SK-N-SH (cell line): Measurements from ENCODE around the gene FASTKD2. TPM values are rescaled to one million over a fixed set of nuclear protein-coding genes. Genes with fewer than 3 reads are reported as not detected.

Experiments
- CTCF ChIA-PET: fragments of 300-600, 350-600 bp; formaldehyde crosslinking; extraction: SDS; loops from one replicate; lab custom pipeline; 2021; lab: Yijun Ruan, JAX
- POLR2A ChIA-PET: fragments of 350-600 bp; sonication (Branson Sonifier 250); formaldehyde crosslinking; extraction: SDS; loops from one replicate; lab custom pipeline; 2020; ENCODE audit warnings: antibody characterized with exemption, inconsistent platforms; lab: Yijun Ruan, JAX
- DNase-seq: peaks from one replicate; pipeline ENCODE4 v3.0.0; 2012
- H2AFZ ChIP-seq: fragments of 200-600 bp; sonication (generic); 2 replicates; pipeline ENCODE4 v1.8.1; 2016; ENCODE audit warnings: antibody characterized with exemption, mild to moderate bottlenecking, low read depth
- H3F3A ChIP-seq: fragments of 200-600 bp; sonication (generic); replicated peaks from 2 replicates; pipeline ENCODE3; 2016; ENCODE audit warnings: antibody characterized with exemption, mild to moderate bottlenecking; ENCODE audit not compliant: insufficient read depth
- H3K27ac ChIP-seq, 2 experiments: fragments of 200-500 bp in 1 of 2; fragments of 200-600 bp in 1 of 2; sonication (Bioruptor generic) in 1 of 2; sonication (generic), shearing (Covaris generic) in 1 of 2; 2 replicates each; pipeline versions ENCODE4 v1.5.1 to v1.6.1; 2014 to 2016; ENCODE audit warnings: low read depth in 2 of 2, inconsistent platforms in 1 of 2, low read length in 1 of 2, mild to moderate bottlenecking in 1 of 2, mixed read lengths in 1 of 2
- H3K27me3 ChIP-seq: fragments of 200-600 bp; sonication (generic), shearing (Covaris generic); 2 replicates; pipeline ENCODE4 v1.6.1; 2016; ENCODE audit warnings: mixed run types; ENCODE audit not compliant: insufficient read depth
- H3K36me3 ChIP-seq, 2 experiments: fragments of 200-500 bp in 1 of 2; fragments of 200-600 bp in 1 of 2; sonication (Bioruptor generic) in 1 of 2; sonication (generic) in 1 of 2; replicated peaks in 1 of 2; 2 replicates each; pipeline versions ENCODE3 to v1.5.1; 2014 to 2016; ENCODE audit warnings: low read length in 1 of 2, mild to moderate bottlenecking in 1 of 2; ENCODE audit not compliant: insufficient read depth in 2 of 2, control insufficient read depth in 1 of 2
- H3K4me1 ChIP-seq, 2 experiments: fragments of 200-500 bp in 1 of 2; fragments of 200-600 bp in 1 of 2; sonication (Bioruptor generic) in 1 of 2; sonication (generic), shearing (Covaris generic) in 1 of 2; 2 replicates each; pipeline versions ENCODE4 v1.5.1 to v1.6.1; 2014 to 2016; ENCODE audit warnings: low read depth in 1 of 2, low read length in 1 of 2, mixed run types in 1 of 2; ENCODE audit not compliant: insufficient read depth in 2 of 2, control insufficient read depth in 1 of 2
- H3K4me2 ChIP-seq: fragments of 200-600 bp; sonication (generic), shearing (Covaris generic); 2 replicates; pipeline ENCODE4 v1.6.1; 2017; ENCODE audit warnings: mixed run types
- H3K4me3 ChIP-seq, 2 experiments: fragments of 200-500 bp in 1 of 2; fragments of 200-600 bp in 1 of 2; sonication (Bioruptor generic) in 1 of 2; sonication (generic), shearing (Covaris generic) in 1 of 2; 2 replicates each; pipeline versions ENCODE4 v1.5.1 to v1.8.1; 2014 to 2016; ENCODE audit warnings: low read depth in 2 of 2, inconsistent platforms in 1 of 2, low read length in 1 of 2, mild to moderate bottlenecking in 1 of 2, mixed read lengths in 1 of 2, moderate library complexity in 1 of 2
- H3K79me2 ChIP-seq: fragments of 200-600 bp; sonication (generic); 2 replicates; pipeline ENCODE4 v1.8.1; 2017; ENCODE audit warnings: mild to moderate bottlenecking; ENCODE audit not compliant: insufficient read depth
- H3K9ac ChIP-seq: fragments of 200-600 bp; sonication (generic); 2 replicates; pipeline ENCODE4 v1.6.1; 2017; ENCODE audit warnings: mixed run types
- H3K9me2 ChIP-seq: fragments of 200-600 bp; sonication (generic); 2 replicates; pipeline ENCODE4 v1.6.1; 2017; ENCODE audit warnings: mixed run types
- H3K9me3 ChIP-seq: fragments of 200-600 bp; sonication (generic); 2 replicates; pipeline ENCODE4 v1.6.1; 2017; ENCODE audit warnings: mixed run types, mild to moderate bottlenecking, moderate library complexity
- H4K20me1 ChIP-seq: fragments of 200-600 bp; sonication (generic); 2 replicates; pipeline ENCODE4 v1.6.1; 2017; ENCODE audit warnings: mild to moderate bottlenecking, mixed run types; ENCODE audit not compliant: insufficient read depth
- CHD2 ChIP-seq: fragments of 150-350 bp; IDR thresholded peaks from 2 replicates; pipeline ENCODE4 v1.6.1; 2018; ENCODE audit warnings: low read length; ENCODE audit not compliant: partially characterized antibody
- CTCF ChIP-seq: fragments of 200-600 bp; sonication (generic); IDR thresholded peaks from 2 replicates; pipeline ENCODE4 v1.6.1; 2017; ENCODE audit warnings: antibody characterized with exemption, mild to moderate bottlenecking, moderate library complexity
- EP300 ChIP-seq, 2 experiments: IDR thresholded peaks; 2 replicates each; pipeline versions ENCODE4 v1.4.0 to v1.6.1; 2012; ENCODE audit warnings: borderline replicate concordance in 1 of 2, low read depth in 1 of 2, low read length in 1 of 2
- EZH2phosphoT487 ChIP-seq: fragments of 200-600 bp; sonication (generic); IDR thresholded peaks from 2 replicates; pipeline ENCODE4 v1.6.1; 2017; ENCODE audit warnings: low read depth, mixed run types, mild to moderate bottlenecking, antibody characterized with exemption, moderate library complexity, borderline replicate concordance
- FOSL2 ChIP-seq: IDR thresholded peaks from 2 replicates; pipeline ENCODE4 v1.4.0; 2012; ENCODE audit warnings: low read depth, mild to moderate bottlenecking, moderate library complexity, borderline replicate concordance
- GABPA ChIP-seq: IDR thresholded peaks from 2 replicates; pipeline ENCODE4 v1.4.0; 2012; ENCODE audit warnings: low read depth, mild to moderate bottlenecking
- IRF3 ChIP-seq: fragments of 150-350 bp; IDR thresholded peaks from 2 replicates; pipeline ENCODE4 v1.6.1; 2016; ENCODE audit warnings: mild to moderate bottlenecking, low read depth, low read length
- MEF2A ChIP-seq: IDR thresholded peaks from 2 replicates; pipeline ENCODE4 v1.4.0; 2012; ENCODE audit warnings: low read depth, borderline replicate concordance
- NRF1 ChIP-seq: IDR thresholded peaks from 2 replicates; pipeline ENCODE4 v1.6.1; 2012; ENCODE audit warnings: low read depth, mild to moderate bottlenecking, low read length
- PBX3 ChIP-seq: IDR thresholded peaks from 2 replicates; pipeline ENCODE4; 2012
- RAD21 ChIP-seq: IDR thresholded peaks from 2 replicates; pipeline ENCODE4 v1.6.1; 2012; ENCODE audit warnings: mild to moderate bottlenecking, low read length
- RFX5 ChIP-seq: IDR thresholded peaks from 2 replicates; pipeline ENCODE4 v1.6.1; 2012; ENCODE audit warnings: mild to moderate bottlenecking, improper control_type of control experiment, low read length
- SIN3A ChIP-seq: IDR thresholded peaks from 2 replicates; pipeline ENCODE4 v1.6.1; 2012; ENCODE audit warnings: low read depth, mild to moderate bottlenecking, low read length, moderate library complexity, borderline replicate concordance
- SMC3 ChIP-seq: IDR thresholded peaks from 2 replicates; pipeline ENCODE4 v1.6.1; 2012; ENCODE audit warnings: low read depth, low read length, improper control_type of control experiment
- TCF12 ChIP-seq: IDR thresholded peaks from 2 replicates; pipeline ENCODE4 v1.4.0; 2012
- TEAD4 ChIP-seq: IDR thresholded peaks from 2 replicates; pipeline ENCODE4 v1.4.0; 2012; ENCODE audit warnings: mild to moderate bottlenecking, borderline replicate concordance; ENCODE audit not compliant: insufficient read depth
- USF2 ChIP-seq: fragments of 150-350 bp; IDR thresholded peaks from 2 replicates; pipeline ENCODE4 v1.6.1; 2017; ENCODE audit warnings: antibody characterized with exemption, low read length, low read depth, borderline replicate concordance
- WGBS: methylation state at CpG from one replicate; pipeline ENCODE4 v1.1.6; 2017; ENCODE audit warnings: low lambda C conversion rate; 5-methylcytosine and 5-hydroxymethylcytosine counted together
- polyA plus RNA-seq, 3 experiments: library from polyadenylated mRNA; depleted of rRNA; stranded (reverse); fragments of >200 nt; gene quantifications; 2 replicates each; pipeline ENCODE4 v1.2.3, GENCODE V29; 2012

FASTKD2 gene
- polyA plus RNA-seq, 1 of the 3 experiments (the other 2 are of a cell fraction), result 15.1 TPM

GRCh38 chr2:206814498-206814897 is 49.1 kb downstream of the FASTKD2 start:
- Histone ChIP-seq H3K4me3 (no peak overlapping the region), H3K27ac (no peak overlapping the region), H3K79me2 (no peaks in the 10 kb centered on the region), H3F3A (no peaks in the 10 kb centered on the region), H3K9ac (no peak overlapping the region), H3K9me3 (no peaks in the 10 kb centered on the region), H3K4me2 (no peak overlapping the region), H3K36me3 (no peaks in the 10 kb centered on the region), H2AFZ (no peak overlapping the region), H4K20me1 (no peaks in the 10 kb centered on the region), H3K4me1 (no peaks in the 10 kb centered on the region), H3K27me3 (no peaks in the 10 kb centered on the region), H3K9me2 (no peaks in the 10 kb centered on the region)
- DNase-seq, result no peak
- ChIA-PET POLR2A (no interaction called here), CTCF (interaction anchor here (1.2 to 1.4 kb wide), 3 partner anchors 14 to 659 kb away, joined by 4 to 5 read pairs (median 5); no protein-coding TSS in a partner anchor)
- TF ChIP-seq RAD21 (no peak), FOSL2 (no peak)

- TF ChIP-seq PBX3, result no peak
- no peak for TF ChIP-seq SMC3
- TF ChIP-seq RAD21, result no peak
- no peak for TF ChIP-seq SIN3A
- TF ChIP-seq GABPA, result no peak
- no peak for TF ChIP-seq CTCF
- TF ChIP-seq EZH2phosphoT487, result no peak
- TF ChIP-seq MEF2A, result no peak
- no peak for TF ChIP-seq IRF3
- TF ChIP-seq TCF12, result no peak
- no peak for TF ChIP-seq EP300 (IDR thresholded peaks at IDR 0.05; ENCODE audit: borderline replicate concordance in 1 of 2, low read depth in 1 of 2, low read length in 1 of 2)
- TF ChIP-seq FOSL2, result no peak
- no peak for TF ChIP-seq USF2
- TF ChIP-seq TEAD4, result no peak
- no peak for TF ChIP-seq CHD2
- no peak for TF ChIP-seq NRF1
- no peak for TF ChIP-seq RFX5
- CTCF ChIA-PET, result interaction anchor here (2.2 kb wide), 1 partner anchor 21 kb away, joined by 7 read pairs; no protein-coding TSS in a partner anchor
- Histone ChIP-seq H3K4me1 (no peaks in the 10 kb centered on the region), H3K9ac (no peak overlapping the region), H3K9me3 (no peaks in the 10 kb centered on the region), H3F3A (no peaks in the 10 kb centered on the region), H3K9me2 (no peaks in the 10 kb centered on the region), H3K27ac (no peak overlapping the region), H3K4me2 (no peak overlapping the region), H4K20me1 (no peaks in the 10 kb centered on the region), H3K4me3 (no peak overlapping the region), H2AFZ (no peak overlapping the region), H3K27me3 (no peaks in the 10 kb centered on the region), H3K36me3 (no peaks in the 10 kb centered on the region), H3K79me2 (no peaks in the 10 kb centered on the region)
- 46% methylated on average over 2 of the region's 2 CpGs for WGBS
- no peak for DNase-seq
- POLR2A ChIA-PET, result no interaction called here
These were observed 55.4 kb downstream of the FASTKD2 start for GRCh38 chr2:206820807-206821206.
